Left hindlimb (tissue), 1 donor: ENCODE results near the gene BMPR1B.
"Not testable (repeated sequence)": the region's sequence is repeated elsewhere in the genome, so short reads cannot be mapped to it uniquely, and the experiment has no call there.

ENCODE experiments used
- DNase-seq: peaks from one replicate; pipeline ENCODE4 v3.0.0-alpha.2; 2018

Gene BMPR1B

GRCh38 chr4:94763500-94763899 lies 5.7 kb downstream of the BMPR1B start:
- no peak for DNase-seq

GRCh38 chr4:94764069-94764468 lies 6.3 kb downstream of the BMPR1B start:
- no peak for DNase-seq

GRCh38 chr4:94765174-94765573 lies 7.4 kb downstream of the BMPR1B start:
- no peak for DNase-seq

GRCh38 chr4:94765648-94766047 lies 7.9 kb downstream of the BMPR1B start:
- no peak for DNase-seq

- no peak for DNase-seq
Observed at GRCh38 chr4:94766856-94767255, 9.1 kb downstream of the BMPR1B start.

- no peak for DNase-seq
Observed at GRCh38 chr4:94767446-94767845, 9.7 kb downstream of the BMPR1B start.

GRCh38 chr4:94782707-94783106 lies 25.0 kb downstream of the BMPR1B start:
- no peak for DNase-seq

- DNase-seq = no peak
Observed at GRCh38 chr4:94791701-94792100, 33.9 kb downstream of the BMPR1B start.

- DNase-seq = no peak
Observed at GRCh38 chr4:94798808-94799207, 41.1 kb downstream of the BMPR1B start.

GRCh38 chr4:94801016-94801415 lies 43.3 kb downstream of the BMPR1B start:
- no peak for DNase-seq

- no peak for DNase-seq
Observed at GRCh38 chr4:94802091-94802490, 44.3 kb downstream of the BMPR1B start.

GRCh38 chr4:94803181-94803580 lies 45.4 kb downstream of the BMPR1B start:
- DNase-seq = no peak

- no peak for DNase-seq
Observed at GRCh38 chr4:94804650-94805049, 46.9 kb downstream of the BMPR1B start.

- DNase-seq = no peak
Observed at GRCh38 chr4:94806376-94806775, 48.6 kb downstream of the BMPR1B start.

GRCh38 chr4:94811643-94812042 lies 53.9 kb downstream of the BMPR1B start:
- no peak for DNase-seq

GRCh38 chr4:94813221-94813620 lies 55.5 kb downstream of the BMPR1B start:
- DNase-seq = no peak

- no peak for DNase-seq
Observed at GRCh38 chr4:94814237-94814636, 56.5 kb downstream of the BMPR1B start.

GRCh38 chr4:94819371-94820168 lies 61.8 kb downstream of the BMPR1B start:
- DNase-seq = no peak

GRCh38 chr4:94826206-94826605 lies 68.5 kb downstream of the BMPR1B start:
- peak; percentile 28 for DNase-seq

GRCh38 chr4:94827481-94828110 lies 69.8 kb downstream of the BMPR1B start:
- no peak for DNase-seq

GRCh38 chr4:94828882-94829281 lies 71.1 kb downstream of the BMPR1B start:
- DNase-seq = no peak

GRCh38 chr4:94831607-94832006 lies 73.9 kb downstream of the BMPR1B start:
- DNase-seq = no peak

GRCh38 chr4:94832329-94832728 lies 74.6 kb downstream of the BMPR1B start:
- DNase-seq = not testable (repeated sequence)

GRCh38 chr4:94833394-94833793 lies 75.6 kb downstream of the BMPR1B start:
- DNase-seq = no peak

- no peak for DNase-seq
Observed at GRCh38 chr4:94834501-94834900, 76.7 kb downstream of the BMPR1B start.
